ENCODE data around the gene OLIG3.

The OLIG3 gene

DNA sequence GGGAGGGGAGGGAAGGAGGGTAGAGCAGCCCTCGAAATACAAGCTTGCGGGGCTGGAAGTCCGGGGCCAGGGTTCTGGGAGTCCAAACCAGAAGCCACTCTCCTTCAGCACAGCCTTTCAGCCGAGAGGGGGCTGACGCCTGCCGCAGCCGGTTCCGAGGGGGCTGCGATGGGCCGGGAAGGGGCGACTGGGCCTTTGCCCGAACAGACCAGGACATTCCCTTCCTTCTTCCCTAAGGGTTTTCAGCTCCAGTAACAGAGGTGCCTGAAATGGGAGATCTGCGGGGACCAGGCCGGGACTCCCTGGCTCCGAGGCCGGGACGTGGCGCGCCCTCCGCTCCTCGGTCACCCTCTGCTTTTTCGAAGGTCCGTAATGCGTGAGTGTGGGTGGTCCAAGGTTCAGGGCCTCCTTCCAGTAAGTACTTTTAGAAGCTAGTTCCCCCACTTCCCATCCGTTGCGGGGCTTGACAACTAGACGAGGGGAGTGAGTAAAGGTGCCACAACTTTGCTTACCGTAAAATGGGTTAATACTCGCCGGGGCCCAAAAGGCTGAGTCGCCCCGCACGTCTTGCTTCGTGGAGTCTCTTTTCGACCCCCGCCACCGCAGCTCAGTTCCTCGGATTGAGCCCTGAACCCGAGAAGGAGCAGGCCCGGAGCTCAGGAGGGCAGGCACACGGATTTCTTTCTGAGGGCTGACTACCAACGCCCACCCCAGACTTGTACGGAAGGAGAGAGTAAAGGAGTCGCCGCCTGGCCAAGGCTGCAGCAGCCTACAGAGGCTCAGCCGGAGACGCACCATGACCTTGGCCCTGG, 2.9 kb upstream of the OLIG3 start:
- TF ChIP-seq TEAD4 (IDR thresholded peaks at IDR 0.05) (no peak), CREB1 (IDR thresholded peaks at IDR 0.05; ENCODE audit: low read depth) (no peak)

DNA sequence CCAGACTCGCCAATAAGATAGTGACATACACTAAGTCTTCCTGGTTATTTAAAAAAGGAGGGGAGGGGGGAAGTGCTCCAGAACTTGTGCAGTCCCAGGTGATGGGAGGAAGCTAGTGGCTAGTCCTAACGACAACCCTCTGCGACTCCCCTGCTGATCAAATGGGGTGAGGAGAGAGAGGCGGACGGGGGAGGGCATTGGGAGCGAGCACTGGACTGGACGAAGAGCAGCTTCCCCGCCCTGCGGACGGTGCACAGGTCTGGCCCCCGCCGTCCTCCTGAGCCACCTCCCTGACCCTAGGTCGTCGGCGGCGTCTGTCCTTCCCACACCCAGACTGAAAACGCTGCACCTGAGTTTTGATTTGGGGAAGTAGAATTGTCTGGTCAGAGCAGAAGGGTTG, 2.2 kb upstream of the OLIG3 start:
- TF ChIP-seq TAF1 (IDR thresholded peaks at IDR 0.05; ENCODE audit: low read depth) (no peak), EGR1 (IDR thresholded peaks at IDR 0.05) (no peak), CREB1 (IDR thresholded peaks at IDR 0.05; ENCODE audit: low read depth) (no peak), TCF12 (IDR thresholded peaks at IDR 0.05; ENCODE audit: low read depth) (no peak), YY1 (IDR thresholded peaks at IDR 0.05; ENCODE audit: low read depth) (no peak), RAD21 (IDR thresholded peaks at IDR 0.05; ENCODE audit: low read depth) (no peak), ZBTB7A (IDR thresholded peaks at IDR 0.05; ENCODE audit: low read depth) (no peak), EP300 (IDR thresholded peaks at IDR 0.05; ENCODE audit: borderline replicate concordance) (no peak)
- TF ChIP-seq, protein P1, sequence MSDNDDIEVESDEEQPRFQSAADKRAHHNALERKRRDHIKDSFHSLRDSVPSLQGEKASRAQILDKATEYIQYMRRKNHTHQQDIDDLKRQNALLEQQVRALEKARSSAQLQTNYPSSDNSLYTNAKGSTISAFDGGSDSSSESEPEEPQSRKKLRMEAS (IDR thresholded peaks at IDR 0.05) = no peak
- TF ChIP-seq, protein P2, sequence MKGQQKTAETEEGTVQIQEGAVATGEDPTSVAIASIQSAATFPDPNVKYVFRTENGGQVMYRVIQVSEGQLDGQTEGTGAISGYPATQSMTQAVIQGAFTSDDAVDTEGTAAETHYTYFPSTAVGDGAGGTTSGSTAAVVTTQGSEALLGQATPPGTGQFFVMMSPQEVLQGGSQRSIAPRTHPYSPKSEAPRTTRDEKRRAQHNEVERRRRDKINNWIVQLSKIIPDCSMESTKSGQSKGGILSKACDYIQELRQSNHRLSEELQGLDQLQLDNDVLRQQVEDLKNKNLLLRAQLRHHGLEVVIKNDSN (IDR thresholded peaks at IDR 0.05) = no peak
- TF ChIP-seq, protein P3, sequence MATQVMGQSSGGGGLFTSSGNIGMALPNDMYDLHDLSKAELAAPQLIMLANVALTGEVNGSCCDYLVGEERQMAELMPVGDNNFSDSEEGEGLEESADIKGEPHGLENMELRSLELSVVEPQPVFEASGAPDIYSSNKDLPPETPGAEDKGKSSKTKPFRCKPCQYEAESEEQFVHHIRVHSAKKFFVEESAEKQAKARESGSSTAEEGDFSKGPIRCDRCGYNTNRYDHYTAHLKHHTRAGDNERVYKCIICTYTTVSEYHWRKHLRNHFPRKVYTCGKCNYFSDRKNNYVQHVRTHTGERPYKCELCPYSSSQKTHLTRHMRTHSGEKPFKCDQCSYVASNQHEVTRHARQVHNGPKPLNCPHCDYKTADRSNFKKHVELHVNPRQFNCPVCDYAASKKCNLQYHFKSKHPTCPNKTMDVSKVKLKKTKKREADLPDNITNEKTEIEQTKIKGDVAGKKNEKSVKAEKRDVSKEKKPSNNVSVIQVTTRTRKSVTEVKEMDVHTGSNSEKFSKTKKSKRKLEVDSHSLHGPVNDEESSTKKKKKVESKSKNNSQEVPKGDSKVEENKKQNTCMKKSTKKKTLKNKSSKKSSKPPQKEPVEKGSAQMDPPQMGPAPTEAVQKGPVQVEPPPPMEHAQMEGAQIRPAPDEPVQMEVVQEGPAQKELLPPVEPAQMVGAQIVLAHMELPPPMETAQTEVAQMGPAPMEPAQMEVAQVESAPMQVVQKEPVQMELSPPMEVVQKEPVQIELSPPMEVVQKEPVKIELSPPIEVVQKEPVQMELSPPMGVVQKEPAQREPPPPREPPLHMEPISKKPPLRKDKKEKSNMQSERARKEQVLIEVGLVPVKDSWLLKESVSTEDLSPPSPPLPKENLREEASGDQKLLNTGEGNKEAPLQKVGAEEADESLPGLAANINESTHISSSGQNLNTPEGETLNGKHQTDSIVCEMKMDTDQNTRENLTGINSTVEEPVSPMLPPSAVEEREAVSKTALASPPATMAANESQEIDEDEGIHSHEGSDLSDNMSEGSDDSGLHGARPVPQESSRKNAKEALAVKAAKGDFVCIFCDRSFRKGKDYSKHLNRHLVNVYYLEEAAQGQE (IDR thresholded peaks at IDR 0.05; ENCODE audit: low read depth) = no peak

DNA sequence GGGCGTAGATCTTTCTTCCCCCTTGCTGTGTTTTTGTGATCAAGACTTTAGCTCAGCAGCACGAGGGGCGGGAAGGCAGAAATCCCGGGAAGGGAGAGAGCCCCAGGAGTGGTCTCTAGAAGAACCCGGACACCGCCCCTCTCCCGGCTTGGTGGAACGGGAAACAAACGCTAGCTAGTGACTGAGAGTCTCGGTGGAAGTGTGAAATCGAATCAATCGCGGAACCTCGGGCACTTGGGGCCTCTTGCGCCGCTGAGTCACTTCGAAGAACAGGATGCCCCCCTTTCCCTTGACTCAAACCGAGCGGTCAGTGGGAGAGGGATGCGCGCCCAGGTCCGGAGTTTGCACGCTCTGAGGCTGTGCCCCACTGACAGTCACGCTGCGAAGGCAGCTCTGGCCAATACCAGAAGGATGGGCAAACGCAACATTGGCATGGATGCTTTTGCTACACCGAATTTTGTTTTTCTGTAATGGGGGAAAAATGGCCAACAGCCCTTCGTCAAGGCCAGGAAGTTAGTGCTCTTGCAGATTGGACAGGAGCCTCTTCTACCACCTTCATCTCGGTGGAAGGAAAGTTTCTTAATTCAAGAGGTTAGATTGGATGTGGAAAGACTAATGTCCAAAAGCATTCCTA, 1.6 kb upstream of the OLIG3 start:
- no peak for TF ChIP-seq CREB1 (IDR thresholded peaks at IDR 0.05; ENCODE audit: low read depth)
- TF ChIP-seq YY1 (IDR thresholded peaks at IDR 0.05; ENCODE audit: low read depth) = no peak
- TF ChIP-seq ZBTB7A (IDR thresholded peaks at IDR 0.05; ENCODE audit: low read depth) = no peak
- no peak for TF ChIP-seq CEBPB (IDR thresholded peaks at IDR 0.05)
- no peak for TF ChIP-seq EGR1 (IDR thresholded peaks at IDR 0.05)
- no peak for TF ChIP-seq TEAD4 (IDR thresholded peaks at IDR 0.05)
- TF ChIP-seq NFIC (IDR thresholded peaks at IDR 0.05) = no peak
- TF ChIP-seq, protein P1 (IDR thresholded peaks at IDR 0.05) = no peak

DNA sequence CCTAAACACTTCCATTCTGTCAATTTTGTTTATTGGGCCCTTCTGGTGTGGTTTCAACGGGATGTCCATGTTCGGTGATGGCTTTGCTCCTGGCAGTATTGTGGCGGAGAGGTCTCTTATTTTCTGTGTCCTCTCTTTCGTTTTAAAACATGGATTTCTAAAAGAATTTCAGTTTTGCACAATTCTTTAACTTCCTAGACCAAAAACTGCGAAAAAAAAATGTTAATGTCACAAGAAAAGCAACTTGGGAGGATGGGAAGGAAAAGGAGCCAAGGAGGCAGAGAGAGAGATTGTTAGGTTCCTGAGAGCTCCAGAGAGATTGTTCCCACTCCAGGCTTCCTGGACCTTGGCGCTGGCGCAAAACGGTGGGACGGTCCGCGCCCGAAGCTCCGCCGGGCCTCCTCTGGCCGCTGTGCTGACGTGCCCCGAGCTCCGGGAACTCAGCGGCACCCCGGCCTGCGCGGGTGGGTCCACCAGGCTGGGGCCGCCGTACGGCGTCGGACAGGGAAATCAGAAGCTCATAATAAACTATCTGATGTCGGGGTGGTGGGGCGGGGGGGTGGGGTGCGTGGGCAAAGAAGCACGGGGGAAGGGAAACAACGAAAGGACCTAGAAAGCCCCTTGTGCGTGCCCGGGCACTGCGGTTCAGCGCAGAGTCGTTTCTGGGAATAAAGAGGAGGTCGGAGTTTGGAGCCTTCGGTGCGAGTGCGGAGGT, 951 bp upstream of the OLIG3 start:
- TF ChIP-seq, protein P1 (IDR thresholded peaks at IDR 0.05) = no peak
- TF ChIP-seq ZBTB7A (IDR thresholded peaks at IDR 0.05; ENCODE audit: low read depth) (no peak), EGR1 (IDR thresholded peaks at IDR 0.05) (no peak), CEBPB (IDR thresholded peaks at IDR 0.05) (no peak), TCF12 (IDR thresholded peaks at IDR 0.05; ENCODE audit: low read depth) (no peak), YY1 (IDR thresholded peaks at IDR 0.05; ENCODE audit: low read depth) (no peak), CREB1 (IDR thresholded peaks at IDR 0.05; ENCODE audit: low read depth) (no peak), EP300 (IDR thresholded peaks at IDR 0.05; ENCODE audit: borderline replicate concordance) (no peak), RAD21 (IDR thresholded peaks at IDR 0.05; ENCODE audit: low read depth) (no peak), TEAD4 (IDR thresholded peaks at IDR 0.05) (no peak), TAF1 (IDR thresholded peaks at IDR 0.05; ENCODE audit: low read depth) (no peak), FOXM1 (IDR thresholded peaks at IDR 0.05; ENCODE audit: borderline replicate concordance, low read depth) (no peak), NFIC (IDR thresholded peaks at IDR 0.05) (no peak)
- TF ChIP-seq, protein P3 (IDR thresholded peaks at IDR 0.05; ENCODE audit: low read depth) = no peak
- TF ChIP-seq, protein P2 (IDR thresholded peaks at IDR 0.05) = no peak

All from Ishikawa (cell line).